BJ (cell line): Measurements from ENCODE around the gene GABRR1. TPM values are rescaled to one million over a fixed set of nuclear protein-coding genes. Genes with fewer than 3 reads are reported as not detected.

ENCODE experiments used
- CTCF ChIA-PET: fragments of 350-600 bp; formaldehyde crosslinking; extraction: SDS; loops from one replicate; lab custom pipeline; 2021; ENCODE audit warnings: antibody characterized with exemption, inconsistent platforms; lab: Yijun Ruan, JAX
- POLR2A ChIA-PET: fragments of 300-600 bp; sonication (Branson Sonifier 250); formaldehyde crosslinking; extraction: SDS; loops from one replicate; lab custom pipeline; 2021; ENCODE audit warnings: antibody characterized with exemption; lab: Charles Lee
- DNase-seq: peaks from one replicate; pipeline ENCODE4 v3.0.0-alpha.2; 2011; ENCODE audit warnings: low read depth
- H3K27me3 ChIP-seq: 2 replicates; pipeline ENCODE4 v1.6.0; 2011; ENCODE audit warnings: low read length; ENCODE audit not compliant: control insufficient read depth, insufficient read depth
- H3K36me3 ChIP-seq: 2 replicates; pipeline ENCODE4 v1.5.1; 2011; ENCODE audit warnings: low read length; ENCODE audit not compliant: control insufficient read depth, insufficient read depth
- H3K4me3 ChIP-seq: 2 replicates; pipeline ENCODE4 v1.5.1; 2011; ENCODE audit warnings: low read depth, mild to moderate bottlenecking, control low read depth, low read length
- polyA plus RNA-seq: library from polyadenylated mRNA; depleted of rRNA; stranded (reverse); fragments of >200 nt; gene quantifications from 2 replicates; pipeline ENCODE4 v1.2.3, GENCODE V29; 2011
- TF ChIP-seq, protein P1 (sequence below): IDR thresholded peaks from 2 replicates; pipeline ENCODE4 v1.5.1; 2011; ENCODE audit warnings: low read depth, mild to moderate bottlenecking, control low read depth, inconsistent platforms, low read length, moderate library complexity; ENCODE audit not compliant: insufficient read depth

Gene GABRR1
- polyA plus RNA-seq, 1 experiment: not detected

DNA sequence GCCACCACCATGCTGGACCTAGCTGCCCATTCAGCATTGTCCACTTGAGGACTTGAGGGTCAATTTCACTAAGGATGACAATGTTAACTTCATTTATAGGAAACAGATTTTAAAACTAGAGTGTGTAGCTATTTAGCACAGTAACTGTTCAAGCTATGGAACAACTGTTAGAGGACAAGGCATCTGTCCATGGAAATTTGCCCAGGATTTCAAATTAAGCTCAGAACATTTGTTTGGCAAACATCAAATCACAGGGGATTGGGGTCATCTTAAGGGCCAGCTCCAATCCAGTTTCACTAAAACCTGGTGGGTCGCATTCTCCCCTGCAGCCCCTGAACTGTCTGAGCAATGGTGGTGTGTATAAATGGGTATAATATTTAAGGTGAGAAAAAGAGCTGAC, 36.2 kb downstream of the GABRR1 start:
- POLR2A ChIA-PET: interaction anchor here (0.6 kb wide), 1 partner anchor 324 kb away, joined by 6 read pairs; no protein-coding TSS in a partner anchor
- TF ChIP-seq, protein P1, sequence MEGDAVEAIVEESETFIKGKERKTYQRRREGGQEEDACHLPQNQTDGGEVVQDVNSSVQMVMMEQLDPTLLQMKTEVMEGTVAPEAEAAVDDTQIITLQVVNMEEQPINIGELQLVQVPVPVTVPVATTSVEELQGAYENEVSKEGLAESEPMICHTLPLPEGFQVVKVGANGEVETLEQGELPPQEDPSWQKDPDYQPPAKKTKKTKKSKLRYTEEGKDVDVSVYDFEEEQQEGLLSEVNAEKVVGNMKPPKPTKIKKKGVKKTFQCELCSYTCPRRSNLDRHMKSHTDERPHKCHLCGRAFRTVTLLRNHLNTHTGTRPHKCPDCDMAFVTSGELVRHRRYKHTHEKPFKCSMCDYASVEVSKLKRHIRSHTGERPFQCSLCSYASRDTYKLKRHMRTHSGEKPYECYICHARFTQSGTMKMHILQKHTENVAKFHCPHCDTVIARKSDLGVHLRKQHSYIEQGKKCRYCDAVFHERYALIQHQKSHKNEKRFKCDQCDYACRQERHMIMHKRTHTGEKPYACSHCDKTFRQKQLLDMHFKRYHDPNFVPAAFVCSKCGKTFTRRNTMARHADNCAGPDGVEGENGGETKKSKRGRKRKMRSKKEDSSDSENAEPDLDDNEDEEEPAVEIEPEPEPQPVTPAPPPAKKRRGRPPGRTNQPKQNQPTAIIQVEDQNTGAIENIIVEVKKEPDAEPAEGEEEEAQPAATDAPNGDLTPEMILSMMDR: no peak
- Histone ChIP-seq H3K27me3 (no peaks in the 10 kb centered on the region; the same call in 1 of the 2 replicates), H3K36me3 (no peaks in the 10 kb centered on the region), H3K4me3 (no peak overlapping the region)
- no peak for DNase-seq
- CTCF ChIA-PET: interaction anchor here (0.6 to 1.2 kb wide), 2 partner anchors 11 to 428 kb away, joined by 4 to 5 read pairs; no protein-coding TSS in a partner anchor

DNA sequence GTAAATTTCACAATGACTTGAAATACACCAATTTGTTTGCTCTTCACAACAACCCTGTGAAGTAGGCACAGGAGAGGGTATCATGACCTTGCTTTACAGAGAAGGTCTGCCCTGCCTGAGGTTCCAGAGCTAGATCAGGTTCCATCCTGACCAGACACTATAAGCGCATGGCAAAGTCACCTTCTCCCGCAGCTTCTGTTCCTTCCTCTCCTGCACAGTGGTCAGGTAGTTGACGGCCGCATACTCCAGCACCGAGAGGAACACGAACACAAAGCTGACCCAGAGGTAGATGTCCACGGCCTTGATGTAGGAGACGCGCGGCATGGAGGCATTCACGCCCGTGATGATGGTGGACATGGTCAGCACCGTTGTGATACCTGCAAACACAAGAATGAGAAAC, 37.0 kb downstream of the GABRR1 start:
- ChIA-PET CTCF (no interaction called here), POLR2A (no interaction called here)

DNA sequence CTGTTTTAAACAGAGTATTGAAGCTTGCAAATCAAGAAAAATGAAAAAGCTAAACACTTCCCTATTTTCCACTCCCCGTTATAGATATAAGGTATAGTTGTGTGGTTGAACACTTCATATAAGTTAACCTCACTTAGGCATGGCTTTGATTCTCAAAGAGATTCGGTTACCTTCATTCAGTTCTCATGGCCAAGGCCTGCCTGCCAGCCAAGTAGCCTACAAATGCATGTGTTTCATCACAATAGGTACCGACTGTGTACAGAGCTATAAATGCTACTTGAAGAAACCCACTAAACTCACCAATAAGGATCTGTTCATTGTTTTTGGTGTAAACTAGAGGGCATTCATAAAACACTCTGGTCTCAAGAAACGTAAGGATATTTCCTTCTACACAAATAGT, 43.5 kb downstream of the GABRR1 start:
- Histone ChIP-seq H3K27me3 (no peaks in the 10 kb centered on the region), H3K36me3 (no peaks in the 10 kb centered on the region), H3K4me3 (no peak overlapping the region)
- POLR2A ChIA-PET: no interaction called here
- no peak for DNase-seq
- CTCF ChIA-PET: interaction anchor here (0.8 kb wide), 1 partner anchor 11 kb away, joined by 3 read pairs; no protein-coding TSS in a partner anchor
- TF ChIP-seq, protein P1: no peak

More for the DNA sequence above, 37.0 kb downstream of the GABRR1 start:
- Histone ChIP-seq H3K27me3 (no peaks in the 10 kb centered on the region; the same call in 1 of the 2 replicates), H3K4me3 (no peak overlapping the region), H3K36me3 (no peaks in the 10 kb centered on the region)
- TF ChIP-seq, protein P1: no peak
- DNase-seq: no peak

DNA sequence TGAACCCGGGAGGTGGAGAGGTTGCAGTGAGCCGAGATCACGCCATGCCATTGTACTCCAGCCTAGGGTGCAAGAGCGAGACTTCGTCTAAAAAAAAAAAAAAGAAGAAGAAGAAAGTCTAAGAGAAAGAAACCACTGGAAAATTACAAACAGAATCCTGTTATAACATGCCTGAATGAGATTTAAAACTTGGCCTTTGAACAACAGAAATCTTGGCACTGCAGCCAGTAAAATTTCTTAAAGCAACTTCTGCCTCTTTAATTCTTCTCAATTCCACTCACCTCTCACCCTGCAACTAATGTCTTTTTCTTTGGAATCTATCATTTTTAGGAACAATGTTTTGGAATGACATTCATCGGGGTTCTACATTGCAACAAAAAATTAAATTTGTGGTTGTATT, 45.0 kb downstream of the GABRR1 start:
- no peaks in the 10 kb centered on the region for H3K27me3 ChIP-seq
- TF ChIP-seq, protein P1: no peak
- no peak for DNase-seq
- CTCF ChIA-PET: no interaction called here
- POLR2A ChIA-PET: no interaction called here
- H3K36me3 ChIP-seq: no peaks in the 10 kb centered on the region
- no peak overlapping the region for H3K4me3 ChIP-seq

DNA sequence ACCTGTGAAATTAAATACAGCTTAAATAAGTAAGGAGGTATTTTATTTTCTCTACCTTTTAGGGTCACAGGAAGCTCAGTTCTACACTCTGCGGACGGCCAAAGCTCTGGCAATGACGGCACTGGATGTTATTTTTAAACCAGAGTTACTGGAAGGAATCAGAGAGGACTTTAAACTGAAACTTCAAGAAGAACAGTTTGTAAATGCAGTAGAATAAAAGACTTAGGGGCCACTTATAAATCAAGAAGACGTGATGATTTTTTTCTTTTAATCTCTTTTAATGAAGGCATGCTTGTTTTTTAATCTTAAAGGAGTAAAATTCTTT, 55.1 kb downstream of the GABRR1 start:
- Histone ChIP-seq H3K27me3 (no peaks in the 10 kb centered on the region), H3K36me3 (peaks cover 5% of the 10 kb centered on the region), H3K4me3 (no peak overlapping the region)
- POLR2A ChIA-PET: no interaction called here
- CTCF ChIA-PET: interaction anchor here (0.6 kb wide), 1 partner anchor 180 kb away, joined by 3 read pairs; no protein-coding TSS in a partner anchor
- TF ChIP-seq, protein P1: no peak
- DNase-seq: no peak
